Upper lobe of right lung (tissue), 1 donor: Measurements from ENCODE around the gene MYCL. TPM values are rescaled to one million over a fixed set of nuclear protein-coding genes. Genes with fewer than 3 reads are reported as not detected.
A peak's percentile ranks its signal among the peaks of the same experiment; 100 is the strongest.

Experiments used
- ATAC-seq: fragments of 200-7000 bp; cut with Tn5 transposase; one replicate; pipeline ENCODE4 v1.9.1; 2020; ENCODE audit warnings: mild to moderate bottlenecking, moderate library complexity
- DNase-seq: peaks from one replicate; pipeline ENCODE4 v3.0.0-alpha.2; 2020
- H3K27ac ChIP-seq: fragments of 200-600 bp; one replicate; pipeline ENCODE4 v1.8.0; 2022
- H3K27me3 ChIP-seq: fragments of 200-600 bp; one replicate; pipeline ENCODE4 v1.8.0; 2022; ENCODE audit warnings: mild to moderate bottlenecking
- H3K36me3 ChIP-seq: fragments of 200-600 bp; one replicate; pipeline ENCODE4 v1.8.0; 2022
- H3K4me1 ChIP-seq: fragments of 200-600 bp; one replicate; pipeline ENCODE4 v1.8.0; 2022
- H3K4me3 ChIP-seq: fragments of 200-600 bp; one replicate; pipeline ENCODE4 v1.8.0; 2022; ENCODE audit warnings: mild to moderate bottlenecking
- H3K9me3 ChIP-seq: fragments of 200-600 bp; one replicate; pipeline ENCODE4 v1.8.0; 2022
- intact Hi-C: fragments of 100-400 bp; cut with DNase I; formaldehyde crosslinking; loops from one replicate; pipeline ENCODE4 v1.11.0; 2022
- total RNA-seq: library from RNA; stranded (reverse); fragmentation: NEBNext Ultra II Directional; extraction: Animal tissue kit (Norgen Biotek cat#: 25700); gene quantifications from one replicate; pipeline ENCODE4 v1.2.1, GENCODE V29; 2021
- TF ChIP-seq, protein P1 (sequence below): fragments of 200-600 bp; IDR thresholded peaks from one replicate; pipeline ENCODE4 v1.8.0; 2022; ENCODE audit warnings: antibody characterized with exemption
- donor health status: DM: no; HTN: yes; CAD: no; lungs with severe emphysema.

The MYCL gene
- total RNA-seq, 1 donor from 2014 or later = 3.6 TPM

DNA sequence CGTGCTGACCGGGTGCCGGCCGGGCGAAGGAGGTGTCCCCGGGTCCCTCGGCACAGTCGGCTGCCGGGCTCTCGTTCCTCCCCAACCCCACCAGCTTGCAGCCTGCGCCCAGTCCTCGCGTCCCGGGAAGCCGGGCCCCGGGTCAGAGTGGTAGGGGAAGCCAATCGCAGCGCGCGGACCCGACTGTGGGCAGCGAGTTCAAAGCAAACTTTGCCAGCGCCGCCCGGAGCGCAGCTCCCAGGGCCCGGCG is 328 bp downstream of the MYCL start:
- H3K27me3 ChIP-seq = no peaks in the 10 kb centered on the region
- no peak overlapping the region for H3K27ac ChIP-seq
- DNase-seq (no peak), ATAC-seq (peak; percentile 7)
- H3K36me3 ChIP-seq = no peaks in the 10 kb centered on the region
- H3K4me1 ChIP-seq = peaks cover 9% of the 10 kb centered on the region
- H3K9me3 ChIP-seq = no peaks in the 10 kb centered on the region
- intact Hi-C loops = loop anchor here (10.0 kb wide), 1 partner anchor 77 kb away; no protein-coding TSS in a partner anchor
- TF ChIP-seq, protein P1, sequence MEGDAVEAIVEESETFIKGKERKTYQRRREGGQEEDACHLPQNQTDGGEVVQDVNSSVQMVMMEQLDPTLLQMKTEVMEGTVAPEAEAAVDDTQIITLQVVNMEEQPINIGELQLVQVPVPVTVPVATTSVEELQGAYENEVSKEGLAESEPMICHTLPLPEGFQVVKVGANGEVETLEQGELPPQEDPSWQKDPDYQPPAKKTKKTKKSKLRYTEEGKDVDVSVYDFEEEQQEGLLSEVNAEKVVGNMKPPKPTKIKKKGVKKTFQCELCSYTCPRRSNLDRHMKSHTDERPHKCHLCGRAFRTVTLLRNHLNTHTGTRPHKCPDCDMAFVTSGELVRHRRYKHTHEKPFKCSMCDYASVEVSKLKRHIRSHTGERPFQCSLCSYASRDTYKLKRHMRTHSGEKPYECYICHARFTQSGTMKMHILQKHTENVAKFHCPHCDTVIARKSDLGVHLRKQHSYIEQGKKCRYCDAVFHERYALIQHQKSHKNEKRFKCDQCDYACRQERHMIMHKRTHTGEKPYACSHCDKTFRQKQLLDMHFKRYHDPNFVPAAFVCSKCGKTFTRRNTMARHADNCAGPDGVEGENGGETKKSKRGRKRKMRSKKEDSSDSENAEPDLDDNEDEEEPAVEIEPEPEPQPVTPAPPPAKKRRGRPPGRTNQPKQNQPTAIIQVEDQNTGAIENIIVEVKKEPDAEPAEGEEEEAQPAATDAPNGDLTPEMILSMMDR = no peak
- peak overlapping the region; percentile 56 for H3K4me3 ChIP-seq

DNA sequence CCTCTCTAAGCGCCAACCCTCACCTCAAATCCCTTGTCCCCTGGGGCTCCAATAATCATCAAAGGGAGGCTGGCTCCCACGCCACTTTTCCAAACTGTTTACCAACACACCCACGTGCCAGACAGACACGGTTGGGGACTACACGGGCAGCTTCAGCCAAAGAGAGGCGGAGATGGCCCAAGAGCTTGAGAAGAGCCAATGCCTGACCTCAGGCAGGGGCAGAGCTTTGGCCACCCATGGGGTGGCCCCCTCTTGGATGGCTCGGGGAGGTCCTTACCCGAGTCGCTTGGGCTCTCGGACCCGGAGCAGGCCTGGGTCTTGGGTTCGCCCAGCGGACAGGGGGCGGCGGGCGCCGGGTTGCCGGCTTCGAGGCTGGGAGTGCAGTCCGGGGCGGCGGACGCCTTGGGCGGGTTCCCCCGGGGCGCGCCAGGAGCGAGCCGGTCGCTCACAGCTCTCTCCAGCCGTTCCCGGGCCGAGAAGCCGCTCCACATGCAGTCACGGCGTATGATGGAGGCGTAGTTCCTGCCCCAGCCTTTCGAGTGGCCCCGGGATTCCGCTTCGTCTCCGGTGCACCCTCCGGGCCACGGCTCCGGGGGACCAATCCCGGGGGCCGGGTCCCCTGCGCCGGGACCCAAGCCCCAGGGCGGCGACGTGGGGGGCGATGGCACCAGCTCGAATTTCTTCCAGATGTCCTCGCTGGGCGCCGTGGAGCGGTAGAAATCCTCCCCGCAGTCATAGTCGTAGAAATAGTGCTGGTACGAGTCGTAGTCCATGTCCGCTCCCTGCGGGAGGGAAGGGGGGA is 854 bp downstream of the MYCL start:
- H3K9me3 ChIP-seq = no peaks in the 10 kb centered on the region
- TF ChIP-seq, protein P1 = no peak
- peaks cover 9% of the 10 kb centered on the region for H3K4me1 ChIP-seq
- ATAC-seq = peak; percentile 7
- no peaks in the 10 kb centered on the region for H3K27me3 ChIP-seq
- intact Hi-C loops = loop anchor here (10.0 kb wide), 1 partner anchor 76 kb away; no protein-coding TSS in a partner anchor
- peak; percentile 78 for DNase-seq
- H3K4me3 ChIP-seq = peak overlapping the region; percentile 56
- H3K27ac ChIP-seq = peak overlapping the region; percentile 36
- no peaks in the 10 kb centered on the region for H3K36me3 ChIP-seq

DNA sequence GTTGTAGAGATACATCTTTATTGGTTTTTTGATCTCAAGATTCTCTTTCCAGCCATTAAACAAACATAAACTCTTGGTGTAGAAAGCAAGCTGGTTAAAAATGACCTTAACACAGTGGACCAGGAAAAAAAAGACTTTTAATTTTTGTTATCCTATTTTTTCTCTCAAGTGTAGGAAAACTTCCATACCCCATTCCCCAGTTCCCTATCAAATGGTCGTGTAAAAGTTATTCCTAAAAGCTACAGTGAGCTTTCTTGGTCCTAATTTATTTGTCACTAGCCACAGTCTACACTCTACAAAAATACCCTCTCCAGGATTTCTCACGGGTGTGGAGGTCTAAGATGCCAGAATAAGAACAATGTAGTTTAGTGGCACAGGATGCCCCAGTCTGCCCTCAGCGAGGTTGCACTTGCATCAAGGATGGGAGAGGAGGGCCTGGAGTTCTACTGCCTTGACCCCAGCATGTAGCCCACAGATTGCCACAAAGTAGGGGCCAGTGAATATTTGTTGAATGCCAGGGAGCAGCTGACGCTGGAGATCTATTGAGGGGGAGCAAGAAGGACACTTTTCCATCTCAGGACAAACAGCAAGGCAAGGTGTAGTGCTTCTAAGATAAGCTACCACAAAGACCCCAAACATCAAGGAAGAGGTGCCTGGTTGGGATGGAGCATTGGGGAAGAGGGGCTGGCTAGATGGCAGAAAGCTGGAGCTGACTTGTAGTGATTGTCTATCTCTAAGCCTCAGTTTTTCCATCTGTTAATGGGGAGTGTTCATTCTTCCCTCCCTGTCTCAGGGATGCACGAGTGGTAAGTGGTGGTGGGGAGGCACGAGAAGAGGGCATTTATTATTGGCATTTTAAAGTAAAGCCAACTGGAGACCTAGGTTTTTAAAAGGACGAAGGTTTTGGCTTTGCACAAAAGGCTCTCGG is 1.8 kb downstream of the MYCL start:
- Histone ChIP-seq H3K27me3 (no peaks in the 10 kb centered on the region), H3K4me1 (peaks cover 18% of the 10 kb centered on the region), H3K4me3 (peak overlapping the region; percentile 56), H3K36me3 (no peaks in the 10 kb centered on the region), H3K27ac (no peak overlapping the region), H3K9me3 (no peaks in the 10 kb centered on the region)
- no peak for DNase-seq
- TF ChIP-seq, protein P1 = no peak
- intact Hi-C loops = loop anchor here (10.0 kb wide), 1 partner anchor 75 kb away; no protein-coding TSS in a partner anchor
- ATAC-seq = no peak

DNA sequence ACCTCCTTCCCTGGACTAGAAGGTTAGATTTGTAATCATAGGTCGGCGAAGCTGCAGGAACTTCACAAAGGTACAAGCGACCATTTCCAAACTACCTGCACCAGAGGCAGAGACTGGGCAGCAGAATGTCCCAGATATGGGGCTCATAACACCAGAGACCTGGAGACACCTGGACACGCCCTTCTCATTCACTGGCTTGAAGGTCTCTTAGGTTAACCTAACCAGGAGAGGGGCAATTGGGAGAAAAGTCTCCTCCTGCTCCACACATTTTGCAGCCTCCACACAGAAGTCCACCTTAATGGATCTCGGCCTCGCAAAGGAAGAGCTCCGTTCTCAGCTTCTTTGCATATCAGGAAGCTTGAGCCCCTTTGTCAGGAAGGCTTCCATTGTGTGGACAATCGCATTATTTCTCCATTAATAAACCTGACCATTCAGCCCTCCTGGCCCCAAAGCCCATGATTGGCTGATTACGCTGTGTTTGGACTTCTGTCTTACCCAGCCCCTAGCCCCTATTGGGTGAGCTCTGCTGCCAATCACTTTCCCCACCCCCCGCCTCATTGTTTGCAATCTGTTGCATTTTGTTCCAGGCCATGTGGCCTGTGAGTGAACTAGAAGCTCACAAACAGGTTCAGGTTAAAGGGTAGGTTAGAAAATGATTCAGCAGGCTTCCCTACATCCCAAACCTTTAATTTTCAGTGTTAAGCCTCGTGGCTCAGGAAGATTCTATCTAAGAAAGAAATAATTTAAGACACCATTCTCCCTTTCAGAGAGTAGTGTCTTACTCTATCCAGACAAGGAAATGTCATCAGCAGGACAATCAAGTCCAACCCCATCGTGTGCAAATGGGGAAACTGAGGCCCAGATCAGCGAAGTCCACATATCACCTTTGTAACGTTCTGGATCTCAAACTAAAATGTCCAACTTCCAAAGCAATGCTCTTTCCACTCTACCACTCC is 2.8 kb downstream of the MYCL start:
- intact Hi-C loops = no loop called here
- H3K36me3 ChIP-seq = no peaks in the 10 kb centered on the region
- no peaks in the 10 kb centered on the region for H3K27me3 ChIP-seq
- H3K4me3 ChIP-seq = no peak overlapping the region
- peaks cover 18% of the 10 kb centered on the region for H3K4me1 ChIP-seq
- H3K27ac ChIP-seq = no peak overlapping the region
- TF ChIP-seq, protein P1 = no peak
- ATAC-seq (no peak), DNase-seq (no peak)
- no peaks in the 10 kb centered on the region for H3K9me3 ChIP-seq

DNA sequence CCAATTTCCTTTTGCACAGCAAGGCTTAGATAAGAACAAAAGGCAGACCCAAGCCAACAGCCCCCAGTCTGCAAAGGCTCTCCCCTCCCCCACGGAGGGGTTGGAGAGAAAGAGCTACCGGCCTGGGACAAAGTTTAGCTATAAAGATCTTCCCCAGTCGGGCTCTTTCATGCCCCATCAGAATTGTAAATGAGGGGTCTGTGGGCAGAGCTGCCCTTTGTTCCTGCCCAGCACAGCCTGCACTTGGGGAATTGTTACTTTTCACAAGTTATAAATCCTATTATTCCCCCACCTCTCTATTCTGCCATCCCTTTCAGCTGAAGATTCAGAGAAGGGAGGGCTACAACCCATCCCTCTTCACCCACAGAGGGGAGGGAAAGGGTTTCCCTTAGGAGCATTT is 3.5 kb downstream of the MYCL start:
- no peak overlapping the region for H3K4me3 ChIP-seq
- TF ChIP-seq, protein P1 = no peak
- no peak overlapping the region for H3K27ac ChIP-seq
- peaks cover 19% of the 10 kb centered on the region for H3K4me1 ChIP-seq
- DNase-seq (no peak), ATAC-seq (no peak)
- intact Hi-C loops = no loop called here
- no peaks in the 10 kb centered on the region for H3K9me3 ChIP-seq
- no peaks in the 10 kb centered on the region for H3K36me3 ChIP-seq
- H3K27me3 ChIP-seq = no peaks in the 10 kb centered on the region
